ENCODE data around the gene GCN1.

DNA sequence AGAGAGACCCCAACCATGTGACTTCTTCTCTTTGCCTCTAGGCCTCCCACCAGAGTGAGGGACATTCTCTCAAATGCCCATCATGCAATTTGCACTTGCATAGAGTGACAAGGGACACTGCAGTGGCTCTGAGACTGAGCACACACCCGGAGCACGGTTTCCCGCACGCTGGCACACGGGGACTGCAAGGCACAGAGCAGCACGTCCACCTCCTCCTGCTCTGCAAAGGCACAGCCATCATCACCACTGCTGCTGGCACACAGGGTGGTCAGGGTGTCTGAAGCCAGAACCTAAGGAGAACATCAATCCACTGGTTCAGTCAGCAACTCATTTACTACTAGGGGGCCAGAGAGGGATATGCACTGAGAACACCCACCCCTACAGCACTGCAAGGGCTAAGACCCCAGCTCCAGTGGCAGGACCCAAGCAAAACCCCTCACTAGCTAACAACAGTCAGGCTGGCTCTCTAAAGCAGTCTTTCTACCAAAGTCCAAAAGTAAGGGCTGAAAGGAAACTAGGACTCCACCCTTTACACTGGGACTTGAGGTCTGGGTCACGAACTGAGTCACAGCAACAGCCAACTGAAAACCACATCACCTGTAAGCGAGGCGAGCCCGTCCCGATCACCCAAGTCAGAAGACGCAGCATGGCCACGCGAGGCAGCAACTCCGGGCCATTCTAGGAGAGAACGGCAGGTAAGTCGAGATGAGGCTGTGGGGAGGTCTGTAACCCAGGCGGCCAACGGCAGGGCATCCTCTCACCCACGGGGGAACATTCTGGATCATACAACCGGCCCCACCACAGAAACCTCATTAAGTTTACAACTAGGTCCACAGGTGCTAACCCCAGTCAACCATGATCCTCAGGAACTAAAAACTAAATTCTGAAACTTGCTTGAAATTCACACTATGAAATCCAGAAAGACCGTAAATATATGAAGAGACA, 37.9 kb downstream of the GCN1 start:
- TF ChIP-seq EZH2 (IDR thresholded peaks at IDR 0.05; ENCODE audit: low read depth) = no peak
- TF ChIP-seq, protein P1, sequence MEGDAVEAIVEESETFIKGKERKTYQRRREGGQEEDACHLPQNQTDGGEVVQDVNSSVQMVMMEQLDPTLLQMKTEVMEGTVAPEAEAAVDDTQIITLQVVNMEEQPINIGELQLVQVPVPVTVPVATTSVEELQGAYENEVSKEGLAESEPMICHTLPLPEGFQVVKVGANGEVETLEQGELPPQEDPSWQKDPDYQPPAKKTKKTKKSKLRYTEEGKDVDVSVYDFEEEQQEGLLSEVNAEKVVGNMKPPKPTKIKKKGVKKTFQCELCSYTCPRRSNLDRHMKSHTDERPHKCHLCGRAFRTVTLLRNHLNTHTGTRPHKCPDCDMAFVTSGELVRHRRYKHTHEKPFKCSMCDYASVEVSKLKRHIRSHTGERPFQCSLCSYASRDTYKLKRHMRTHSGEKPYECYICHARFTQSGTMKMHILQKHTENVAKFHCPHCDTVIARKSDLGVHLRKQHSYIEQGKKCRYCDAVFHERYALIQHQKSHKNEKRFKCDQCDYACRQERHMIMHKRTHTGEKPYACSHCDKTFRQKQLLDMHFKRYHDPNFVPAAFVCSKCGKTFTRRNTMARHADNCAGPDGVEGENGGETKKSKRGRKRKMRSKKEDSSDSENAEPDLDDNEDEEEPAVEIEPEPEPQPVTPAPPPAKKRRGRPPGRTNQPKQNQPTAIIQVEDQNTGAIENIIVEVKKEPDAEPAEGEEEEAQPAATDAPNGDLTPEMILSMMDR (conservative IDR thresholded peaks at IDR 0.05) = no peak

Measured in PC-9 (cell line).